ENCODE measurements around the gene RANBP9. TPM values are rescaled to one million over a fixed set of nuclear protein-coding genes. Genes with fewer than 3 reads are reported as not detected.

RANBP9 gene
- total RNA-seq, 1 experiment from 2014 or later, result 38.2 TPM

GRCh38 chr6:13703496-13703895 is 8.1 kb downstream of the RANBP9 start:
- no peak for DNase-seq
- ChIA-PET CTCF (no interaction called here), POLR2A (no interaction called here)
- Histone ChIP-seq H3K36me3 (ENCODE audit: control insufficient read depth, insufficient read depth, low read length) (no peaks in the 10 kb centered on the region; the same call in 1 of the 2 replicates), H3K27me3 (replicated peaks; ENCODE audit: control insufficient read depth, insufficient read depth, low read length) (no peaks in the 10 kb centered on the region), H3K9me3 (no peaks in the 10 kb centered on the region), H3K4me3 (ENCODE audit: low read depth, low read length) (no peak overlapping the region), H3K4me1 (peaks cover 5% of the 10 kb centered on the region; the same call in 1 of the 2 replicates)
- Mint-ChIP-seq H3K36me3 (ENCODE audit: insufficient read depth, unreplicated experiment) (no peaks in the 10 kb centered on the region), H3K27ac (ENCODE audit: unreplicated experiment) (no peak overlapping the region), H3K4me3 (ENCODE audit: unreplicated experiment) (no peak overlapping the region), H3K27me3 (ENCODE audit: insufficient read depth, unreplicated experiment) (no peaks in the 10 kb centered on the region), H3K4me1 (ENCODE audit: low read depth, unreplicated experiment) (peaks cover 13% of the 10 kb centered on the region), H3K9me3 (ENCODE audit: unreplicated experiment) (no peaks in the 10 kb centered on the region)
- BruUV-seq (replicated peaks), result no TSS peak
- intact Hi-C loops (cut with micrococcal nuclease; ENCODE audit: unreplicated experiment), result no loop called here
- TF ChIP-seq CTCF (IDR thresholded peaks at IDR 0.05; ENCODE audit: insufficient read depth in 1 of 2, low read depth in 1 of 2, low read length in 1 of 2, severe bottlenecking in 1 of 2, unreplicated experiment in 1 of 2), result no peak

GRCh38 chr6:13702809-13703302 is 8.8 kb downstream of the RANBP9 start:
- no TSS peak for BruUV-seq (replicated peaks)
- no peak overlapping the region for H3K4me3 Mint-ChIP-seq (ENCODE audit: unreplicated experiment)
- ChIA-PET CTCF (no interaction called here), POLR2A (no interaction called here)
- no peaks in the 10 kb centered on the region for H3K36me3 Mint-ChIP-seq (ENCODE audit: insufficient read depth, unreplicated experiment)
- DNase-seq, result no peak
- H3K27me3 Mint-ChIP-seq (ENCODE audit: insufficient read depth, unreplicated experiment), result no peaks in the 10 kb centered on the region
- no peaks in the 10 kb centered on the region for H3K9me3 Mint-ChIP-seq (ENCODE audit: unreplicated experiment)
- H3K27me3 ChIP-seq (replicated peaks; ENCODE audit: control insufficient read depth, insufficient read depth, low read length), result no peaks in the 10 kb centered on the region
- H3K4me3 ChIP-seq (ENCODE audit: low read depth, low read length), result no peak overlapping the region
- H3K4me1 Mint-ChIP-seq (ENCODE audit: low read depth, unreplicated experiment), result peaks cover 7% of the 10 kb centered on the region
- intact Hi-C loops (cut with micrococcal nuclease; ENCODE audit: unreplicated experiment), result no loop called here
- H3K4me1 ChIP-seq, result no peaks in the 10 kb centered on the region; the same call in 1 of the 2 replicates
- H3K36me3 ChIP-seq (ENCODE audit: control insufficient read depth, insufficient read depth, low read length), result no peaks in the 10 kb centered on the region; the same call in 1 of the 2 replicates
- H3K27ac Mint-ChIP-seq (ENCODE audit: unreplicated experiment), result no peak overlapping the region
- TF ChIP-seq CTCF (IDR thresholded peaks at IDR 0.05; ENCODE audit: insufficient read depth in 1 of 2, low read depth in 1 of 2, low read length in 1 of 2, severe bottlenecking in 1 of 2, unreplicated experiment in 1 of 2), result no peak
- H3K9me3 ChIP-seq, result no peaks in the 10 kb centered on the region

GRCh38 chr6:13700232-13700631 is 11.4 kb downstream of the RANBP9 start:
- no peaks in the 10 kb centered on the region for H3K9me3 Mint-ChIP-seq (ENCODE audit: unreplicated experiment)
- H3K27me3 Mint-ChIP-seq (ENCODE audit: insufficient read depth, unreplicated experiment), result no peaks in the 10 kb centered on the region
- Histone ChIP-seq H3K36me3 (ENCODE audit: control insufficient read depth, insufficient read depth, low read length) (no peaks in the 10 kb centered on the region; the same call in 1 of the 2 replicates), H3K4me3 (ENCODE audit: low read depth, low read length) (no peak overlapping the region), H3K4me1 (no peaks in the 10 kb centered on the region), H3K27me3 (replicated peaks; ENCODE audit: control insufficient read depth, insufficient read depth, low read length) (no peaks in the 10 kb centered on the region), H3K9me3 (no peaks in the 10 kb centered on the region)
- no peak overlapping the region for H3K27ac Mint-ChIP-seq (ENCODE audit: unreplicated experiment)
- intact Hi-C loops (cut with micrococcal nuclease; ENCODE audit: unreplicated experiment), result no loop called here
- no peak for DNase-seq
- ChIA-PET CTCF (no interaction called here), POLR2A (interaction anchor here (0.6 kb wide), 1 partner anchor 429 kb away, joined by 3 read pairs; no protein-coding TSS in a partner anchor)
- no peak overlapping the region for H3K4me3 Mint-ChIP-seq (ENCODE audit: unreplicated experiment)
- peaks cover 7% of the 10 kb centered on the region for H3K36me3 Mint-ChIP-seq (ENCODE audit: insufficient read depth, unreplicated experiment)
- peaks cover 6% of the 10 kb centered on the region for H3K4me1 Mint-ChIP-seq (ENCODE audit: low read depth, unreplicated experiment)
- no peak for TF ChIP-seq CTCF (IDR thresholded peaks at IDR 0.05; ENCODE audit: insufficient read depth in 1 of 2, low read depth in 1 of 2, low read length in 1 of 2, severe bottlenecking in 1 of 2, unreplicated experiment in 1 of 2)
- BruUV-seq (replicated peaks), result no TSS peak
